HL-60 (cell line): Measurements from ENCODE around the gene ARAP3.

Experiments used
- CTCF ChIP-seq: IDR thresholded peaks from one replicate; pipeline ENCODE4 v1.5.1; 2011; ENCODE audit warnings: low read length, control low read depth, inconsistent platforms; ENCODE audit not compliant: insufficient read depth
- POLR2AphosphoS5 ChIP-seq: IDR thresholded peaks from 2 replicates; pipeline ENCODE4 v1.6.1; 2012; ENCODE audit warnings: low read depth
- REST ChIP-seq: IDR thresholded peaks from 2 replicates; pipeline ENCODE4 v1.6.1; 2012; ENCODE audit warnings: low read depth; ENCODE audit not compliant: insufficient replicate concordance

- TF ChIP-seq CTCF: no peak
- TF ChIP-seq POLR2AphosphoS5: no peak
- TF ChIP-seq REST: no peak
Measured at GRCh38 chr5:141655020-141655419, 27.0 kb downstream of the ARAP3 start.
